PC-9 (cell line): ENCODE measurements around the gene PEMT.
A peak's percentile ranks its signal among the peaks of the same experiment; 100 is the strongest.

Experiments
- CTCF ChIP-seq: fragments of 200-600 bp; sonication (generic); conservative IDR thresholded peaks from 2 replicates; pipeline ENCODE4 v1.6.1; 2017; ENCODE audit warnings: mixed run types, antibody characterized with exemption, mild to moderate bottlenecking, moderate library complexity
- EZH2 ChIP-seq: fragments of 200-600 bp; sonication (generic); IDR thresholded peaks from 2 replicates; pipeline ENCODE4 v1.8.0; 2017; ENCODE audit warnings: antibody characterized with exemption, low read depth

- TF ChIP-seq CTCF, result peak; percentile 66
- TF ChIP-seq EZH2, result no peak
Observed at GRCh38 chr17:17570140-17570797, 21.2 kb downstream of the PEMT start.
